NCI-H2227 treated with DMSO at 0.1 percent for 48 hours (cell line): ENCODE measurements around the gene ADAMTS9.
A peak's percentile ranks its signal among the peaks of the same experiment; 100 is the strongest.

Experiments used
- DNase-seq: peaks from one replicate; lab custom pipeline; 2025; lab: John Stamatoyannopoulos, UW

Gene ADAMTS9

GRCh38 chr3:64617610-64618009, 70.2 kb downstream of the ADAMTS9 start:
- DNase-seq, result no peak

DNA sequence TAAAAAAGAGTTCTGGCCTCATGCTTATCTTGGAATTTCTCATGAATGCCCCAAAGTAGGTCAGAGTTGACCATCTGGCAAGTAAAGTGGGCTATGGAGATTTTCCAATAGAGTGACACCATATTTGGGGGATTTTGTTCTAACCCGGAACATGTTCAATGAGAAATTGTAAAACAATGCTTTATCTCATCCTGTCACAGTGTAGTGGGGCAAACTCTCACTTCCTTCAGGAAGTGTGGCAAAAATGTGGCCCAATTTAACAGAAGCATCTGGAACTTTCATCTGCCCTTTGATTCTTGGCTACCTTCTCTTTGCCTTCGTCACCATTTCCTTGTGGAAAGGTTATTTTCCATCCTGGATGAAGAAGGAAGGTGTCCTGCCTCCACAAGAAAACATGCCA, 70.8 kb downstream of the ADAMTS9 start:
- DNase-seq, result no peak

DNA sequence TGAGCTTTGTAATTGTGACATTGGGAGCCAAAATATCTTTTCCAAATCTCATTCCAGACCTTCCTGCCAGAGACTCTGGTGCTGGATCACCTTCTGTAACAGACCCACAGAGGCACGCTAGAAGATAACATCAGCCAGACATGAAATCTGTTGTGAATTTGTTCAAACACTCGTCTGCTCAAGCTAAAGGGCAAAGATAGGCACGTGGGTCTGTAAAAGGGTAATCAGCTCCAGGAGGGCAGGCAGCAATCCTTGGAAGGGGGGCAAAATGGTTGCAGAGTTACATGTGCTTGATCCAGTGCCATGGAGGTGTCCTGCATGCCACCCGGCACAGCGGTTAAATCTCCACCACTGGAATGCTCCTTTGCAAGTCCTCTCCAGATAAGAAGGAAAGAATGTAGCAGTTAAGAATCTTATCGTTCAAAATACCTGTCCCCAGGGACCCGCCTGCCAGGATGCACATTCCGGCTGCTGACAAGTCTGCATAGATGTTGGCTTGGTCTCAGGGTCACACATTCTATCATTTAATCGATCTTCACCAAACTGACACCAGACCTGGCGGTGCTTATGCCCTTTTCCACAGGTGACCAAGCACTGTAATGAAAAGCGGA, 74.8 kb downstream of the ADAMTS9 start:
- DNase-seq, result no peak

DNA sequence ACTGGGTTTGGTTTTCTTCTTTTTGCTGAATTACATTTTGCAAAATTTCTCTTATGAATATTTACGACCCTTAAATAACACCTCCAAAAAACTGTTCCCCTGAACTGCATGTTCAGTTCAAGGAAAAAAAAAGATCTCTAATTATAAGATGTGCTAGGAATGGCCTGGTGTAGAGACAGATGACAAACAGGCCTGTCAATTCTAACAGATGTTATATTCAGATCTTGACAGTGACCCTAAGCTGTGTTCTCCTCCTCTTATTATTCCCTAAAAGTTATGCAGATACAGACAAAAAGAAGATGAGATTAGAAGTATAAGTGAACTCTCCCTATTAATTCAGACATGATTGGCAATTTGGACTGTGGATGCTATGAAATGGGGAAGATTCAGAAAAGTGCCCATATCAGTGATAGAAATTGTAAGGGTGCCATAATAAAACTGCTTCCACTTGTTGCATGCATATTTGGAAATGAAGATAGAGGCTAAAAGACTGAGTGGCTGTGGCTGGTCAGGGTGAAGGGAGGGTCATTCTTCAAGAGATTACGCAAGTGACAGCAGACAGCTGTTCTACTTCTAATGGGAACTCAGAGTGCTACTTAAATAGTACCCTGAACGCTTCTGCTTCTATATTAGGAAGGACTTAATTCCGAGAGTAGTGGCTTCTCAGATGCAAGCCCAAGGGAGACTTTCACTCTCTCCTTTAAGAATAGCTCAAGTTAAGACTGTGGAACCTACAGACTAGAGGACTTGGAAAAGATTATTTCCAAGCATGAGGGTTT, 75.5 kb downstream of the ADAMTS9 start:
- DNase-seq, result peak; percentile 5

GRCh38 chr3:64608741-64609140, 79.1 kb downstream of the ADAMTS9 start:
- DNase-seq, result no peak

DNA sequence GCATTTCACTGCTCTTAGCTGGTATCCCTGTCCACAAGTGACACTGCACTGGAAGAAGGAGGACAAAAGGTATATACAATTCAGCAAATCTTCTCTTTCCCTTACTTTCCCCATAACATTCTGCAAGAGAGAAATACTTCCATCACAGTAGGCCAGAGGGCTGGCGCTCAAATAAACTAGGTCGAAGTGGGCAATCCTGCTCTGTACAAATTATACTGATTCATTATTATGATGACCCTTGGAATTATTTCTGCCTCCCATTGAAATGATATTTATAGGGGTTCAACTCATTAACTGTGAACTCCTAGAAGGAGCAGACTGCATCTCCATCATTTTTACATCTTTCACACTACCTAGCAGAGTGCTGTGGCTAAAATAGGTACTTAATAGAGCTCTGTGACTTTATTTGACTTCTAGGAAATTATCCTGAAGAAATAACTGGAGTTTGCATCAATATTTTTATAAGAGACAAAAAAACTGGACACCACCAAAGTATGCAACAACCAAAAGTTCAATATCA, 80.7 kb downstream of the ADAMTS9 start:
- no peak for DNase-seq

DNA sequence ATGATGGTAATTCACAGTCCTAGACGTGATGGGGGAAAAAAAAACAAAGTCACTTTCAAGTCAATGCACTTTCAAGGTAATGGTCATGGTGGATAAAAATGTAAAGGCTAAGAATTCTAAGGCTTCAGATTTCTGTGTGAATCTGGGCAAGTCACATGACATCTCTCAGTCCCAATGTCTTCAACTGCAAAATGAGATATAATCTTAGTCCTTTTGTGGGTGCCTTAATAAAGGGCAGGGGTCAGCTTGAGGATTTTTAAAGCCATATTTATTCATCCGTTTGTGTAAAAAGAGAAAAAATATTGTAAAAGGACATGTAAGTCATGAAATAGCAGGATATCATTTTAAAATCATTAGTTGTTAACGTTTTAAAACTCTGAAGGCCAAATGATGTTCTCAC, 83.5 kb downstream of the ADAMTS9 start:
- no peak for DNase-seq

GRCh38 chr3:64601824-64602223, 86.0 kb downstream of the ADAMTS9 start:
- DNase-seq, result no peak

GRCh38 chr3:64600246-64600950, 87.4 kb downstream of the ADAMTS9 start:
- DNase-seq, result no peak

DNA sequence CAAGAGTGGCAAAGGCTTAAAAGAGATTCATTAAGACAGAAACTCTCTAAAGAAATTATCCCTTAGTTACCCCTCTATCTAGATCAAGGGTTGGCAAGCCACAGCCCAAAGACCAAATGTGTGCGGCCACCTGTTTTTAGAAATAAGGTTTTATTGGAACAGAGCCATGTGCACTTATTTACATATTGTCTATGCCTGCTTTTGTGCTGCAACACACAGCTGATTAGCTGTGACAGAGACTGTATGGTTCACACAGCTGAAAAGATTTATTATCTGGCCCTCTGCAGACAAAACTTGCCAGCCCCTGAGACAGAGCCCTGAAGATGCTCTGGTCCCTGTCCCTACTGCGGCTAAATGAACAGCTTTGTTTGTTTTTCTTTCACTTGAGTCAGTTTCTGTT, 88.1 kb downstream of the ADAMTS9 start:
- DNase-seq, result no peak

GRCh38 chr3:64595253-64595694, 92.5 kb downstream of the ADAMTS9 start:
- DNase-seq, result no peak

- no peak for DNase-seq
Observed at GRCh38 chr3:64594134-64594533, 93.7 kb downstream of the ADAMTS9 start.

DNA sequence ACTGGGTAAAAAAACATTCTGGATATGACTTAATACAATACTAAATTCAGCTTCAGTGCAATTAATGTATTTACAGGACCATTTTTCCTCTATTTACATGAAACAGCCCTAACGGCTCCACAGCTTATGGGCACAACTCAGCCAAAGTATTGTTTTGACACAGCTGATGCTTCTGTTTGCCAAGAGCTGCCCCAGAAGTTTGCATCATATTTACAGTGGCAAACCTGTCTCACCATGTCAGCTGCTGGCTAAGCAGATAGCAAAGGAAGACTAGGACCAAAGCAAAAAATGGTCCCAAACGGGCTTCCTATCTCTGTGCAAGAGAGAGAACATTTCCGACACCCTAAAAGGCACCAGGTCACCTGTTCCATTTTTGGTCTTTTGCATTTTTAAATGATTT, 94.5 kb downstream of the ADAMTS9 start:
- no peak for DNase-seq

DNA sequence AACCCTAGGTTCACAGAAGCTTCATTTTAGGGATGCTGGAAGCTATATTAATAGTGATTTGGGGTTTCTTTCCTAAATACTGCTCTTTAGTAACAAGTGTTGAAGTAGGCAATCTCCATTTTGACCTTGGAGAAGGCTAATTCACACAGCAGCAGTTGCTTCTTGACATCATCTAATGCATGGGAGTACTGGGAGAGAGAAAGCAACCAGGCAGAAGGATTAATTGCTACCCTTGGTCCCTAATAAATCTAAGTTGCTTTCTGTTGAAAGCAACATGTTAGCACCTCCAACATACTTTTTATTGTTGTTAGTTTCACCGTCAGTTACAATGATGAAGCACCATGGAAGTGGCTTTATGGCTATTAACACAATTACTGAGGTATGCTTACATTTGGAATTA, 96.2 kb downstream of the ADAMTS9 start:
- no peak for DNase-seq

GRCh38 chr3:64588380-64588779, 99.4 kb downstream of the ADAMTS9 start:
- no peak for DNase-seq

DNA sequence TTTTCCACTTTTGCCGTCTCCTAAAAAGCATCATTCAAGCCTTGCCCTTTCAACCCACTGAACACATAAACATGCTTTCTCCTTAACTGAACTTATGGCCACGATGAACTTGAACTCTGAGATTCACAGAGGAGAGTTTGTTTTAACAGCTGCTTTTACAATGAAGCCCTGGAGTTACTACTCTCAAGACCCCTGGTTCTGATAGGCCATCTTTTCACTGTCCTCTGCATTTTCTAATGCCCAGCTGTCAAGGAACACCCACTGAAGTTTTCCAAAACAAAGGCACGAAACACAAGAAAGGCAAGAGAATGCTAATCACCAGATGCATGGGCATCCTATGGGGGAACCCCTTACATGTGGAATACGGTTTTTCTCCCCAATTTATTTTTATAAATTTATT, 100.8 kb downstream of the ADAMTS9 start:
- no peak for DNase-seq

DNA sequence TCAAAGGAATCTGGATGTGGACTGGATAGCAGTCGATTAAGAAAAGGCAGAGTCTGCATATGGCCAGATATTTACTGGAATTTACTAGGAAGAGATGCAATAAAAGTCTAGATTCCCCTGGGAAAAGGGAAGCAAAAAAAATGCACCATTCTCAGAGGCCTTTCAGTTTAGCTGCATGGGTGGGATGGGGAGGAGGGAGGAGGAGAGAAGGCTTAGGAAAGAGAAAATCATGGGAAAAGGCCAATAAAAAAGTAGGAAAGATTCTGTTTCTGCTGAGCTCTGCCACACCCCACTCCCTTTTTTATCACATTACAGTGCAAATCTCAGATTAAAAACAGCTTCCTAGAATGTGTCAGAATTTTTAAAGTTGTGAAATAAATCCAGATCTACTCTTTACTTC, 103.6 kb downstream of the ADAMTS9 start:
- no peak for DNase-seq

DNA sequence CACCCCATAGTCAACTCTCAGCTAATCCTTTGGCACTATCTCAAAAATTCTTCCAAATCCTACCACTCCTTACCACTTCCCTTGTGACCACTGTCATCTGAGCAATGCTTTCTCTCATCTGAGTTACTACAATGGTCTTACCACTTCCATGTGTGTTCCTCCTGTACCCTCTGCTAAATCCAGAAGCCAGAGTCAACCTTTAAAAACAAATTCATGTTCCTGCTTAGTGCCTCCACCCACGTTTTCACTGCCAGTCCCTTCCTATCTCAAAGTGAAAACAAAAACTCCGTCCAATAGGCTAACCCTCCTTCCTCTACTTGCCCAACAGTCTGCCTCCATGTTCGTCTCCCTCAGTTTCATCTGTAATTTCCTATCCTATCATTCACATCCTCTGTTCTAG, 109.0 kb downstream of the ADAMTS9 start:
- DNase-seq, result no peak

- no peak for DNase-seq
Observed at GRCh38 chr3:64578062-64578770, 109.6 kb downstream of the ADAMTS9 start.

DNA sequence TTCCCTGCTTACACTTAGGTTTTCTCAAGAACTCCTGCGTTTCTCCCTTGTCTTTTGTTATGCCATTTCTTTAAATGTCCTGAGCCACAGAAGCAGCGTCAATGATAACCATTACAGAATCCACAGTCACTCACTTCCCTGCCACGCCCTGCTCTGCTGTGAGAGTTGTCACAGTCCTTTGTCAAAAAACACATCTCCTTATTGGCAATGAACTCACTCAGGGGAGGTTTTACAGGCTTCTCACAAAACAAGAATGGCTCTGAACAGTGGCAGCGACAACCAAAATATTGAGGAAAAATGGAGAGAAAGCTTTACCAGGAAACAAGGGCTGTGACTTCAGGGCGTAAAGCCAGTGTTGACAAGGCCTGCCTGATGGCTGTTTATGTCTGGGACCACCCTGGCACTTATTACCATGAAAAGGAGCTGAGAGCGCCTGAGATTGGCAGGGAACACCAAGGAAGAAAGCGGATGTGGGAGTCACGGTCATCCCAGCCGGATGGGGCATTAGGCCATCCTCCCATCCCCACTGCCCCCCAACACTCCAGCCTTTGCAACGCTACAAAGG, 111.5 kb downstream of the ADAMTS9 start:
- DNase-seq, result no peak

DNA sequence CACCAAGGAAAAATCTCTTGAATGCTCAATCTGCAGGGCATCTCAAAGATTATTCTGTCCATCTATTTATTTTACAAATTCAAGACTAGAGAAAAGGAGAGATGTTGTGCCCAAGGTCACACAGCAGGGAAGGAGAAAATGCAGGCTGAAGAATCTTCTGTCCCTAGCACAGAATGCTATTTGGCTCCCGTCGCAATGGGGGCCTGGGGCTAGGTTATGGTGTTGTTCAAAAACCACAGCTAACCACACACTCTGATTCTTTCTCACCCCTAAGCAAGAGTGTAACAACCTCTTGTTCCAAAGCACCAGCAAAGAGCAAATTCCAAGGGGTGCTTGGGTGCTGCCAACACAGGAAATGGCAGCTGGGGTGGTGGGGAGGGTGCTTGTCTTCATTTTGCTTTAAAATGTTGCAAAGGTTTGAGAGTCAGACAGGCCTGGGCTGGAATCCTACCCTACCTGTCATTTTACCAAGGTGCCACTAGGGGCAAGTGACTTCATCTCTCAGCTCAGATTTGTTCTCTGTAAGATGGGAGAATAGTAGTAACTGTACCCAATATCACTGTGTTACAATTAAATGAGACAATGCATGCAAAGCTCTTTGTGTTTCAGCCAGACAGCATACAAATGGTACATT, 112.5 kb downstream of the ADAMTS9 start:
- DNase-seq, result no peak
